ENCODE data around the gene UBQLN1. TPM values are rescaled to one million over a fixed set of nuclear protein-coding genes. Genes with fewer than 3 reads are reported as not detected.
"Not testable (repeated sequence)": the region's sequence is repeated elsewhere in the genome, so short reads cannot be mapped to it uniquely, and the experiment has no call there.

The UBQLN1 gene
- total RNA-seq, 2 donors from 2014 or later = 114 to 119 TPM

GRCh38 chr9:83744206-83744605, 36.4 kb upstream of the UBQLN1 start:
- no peaks in the 10 kb centered on the region for H3K4me1 Mint-ChIP-seq
- H3K9ac ChIP-seq (ENCODE audit: extremely low read depth, low read length, poor library complexity, severe bottlenecking) = no peak overlapping the region
- H3K27ac ChIP-seq (ENCODE audit: low read depth, low read length) = no peak overlapping the region
- H3K9me3 Mint-ChIP-seq = no peaks in the 10 kb centered on the region
- no peaks in the 10 kb centered on the region for H3K27me3 ChIP-seq (ENCODE audit: control insufficient read depth, insufficient read depth, low read length, poor library complexity, severe bottlenecking)
- no peak overlapping the region for H3K4me3 ChIP-seq (ENCODE audit: low read length)
- no peaks in the 10 kb centered on the region for H3K9me3 ChIP-seq (ENCODE audit: control insufficient read depth, low read length)
- no peak for TF ChIP-seq CTCF (conservative IDR thresholded peaks at IDR 0.05)
- H3K4me3 Mint-ChIP-seq = no peak overlapping the region
- peaks cover 5% of the 10 kb centered on the region for H3K36me3 ChIP-seq (ENCODE audit: control insufficient read depth, insufficient read depth, low read length)
- H3K4me1 ChIP-seq (ENCODE audit: control insufficient read depth, insufficient read depth, low read length) = no peaks in the 10 kb centered on the region
- peaks cover under 1% of the 10 kb centered on the region for H3K36me3 Mint-ChIP-seq (ENCODE audit: low read depth)
- no peak overlapping the region for H3K27ac Mint-ChIP-seq
- no peak for DNase-seq
- H3K27me3 Mint-ChIP-seq (ENCODE audit: insufficient read depth) = no peaks in the 10 kb centered on the region
- 67% methylated on average over 1 of the region's 1 CpG; no CpG with 5 or more reads in 1 of the 2 experiments for WGBS, 2 experiments (ENCODE audit: insufficient coverage in 1 of 2, insufficient read length in 1 of 2)

GRCh38 chr9:83733739-83734138, 26.0 kb upstream of the UBQLN1 start:
- H3K36me3 ChIP-seq (ENCODE audit: control insufficient read depth, insufficient read depth, low read length) = no peaks in the 10 kb centered on the region
- no peak overlapping the region for H3K27ac Mint-ChIP-seq
- no peaks in the 10 kb centered on the region for H3K4me1 ChIP-seq (ENCODE audit: control insufficient read depth, insufficient read depth, low read length)
- H3K9ac ChIP-seq (ENCODE audit: extremely low read depth, low read length, poor library complexity, severe bottlenecking) = no peak overlapping the region
- H3K27ac ChIP-seq (ENCODE audit: low read depth, low read length) = no peak overlapping the region
- H3K9me3 Mint-ChIP-seq = peaks cover 2% of the 10 kb centered on the region
- H3K4me3 ChIP-seq (ENCODE audit: low read length) = no peak overlapping the region
- 92 to 94% methylated on average over 3 to 4 of the region's 4 CpGs for WGBS, 2 experiments (ENCODE audit: insufficient coverage in 1 of 2, insufficient read length in 1 of 2)
- no peaks in the 10 kb centered on the region for H3K4me1 Mint-ChIP-seq
- H3K4me3 Mint-ChIP-seq = no peak overlapping the region
- DNase-seq = no peak
- H3K27me3 Mint-ChIP-seq (ENCODE audit: insufficient read depth) = no peaks in the 10 kb centered on the region
- TF ChIP-seq CTCF (conservative IDR thresholded peaks at IDR 0.05) = no peak
- H3K9me3 ChIP-seq (ENCODE audit: control insufficient read depth, low read length) = no peaks in the 10 kb centered on the region
- H3K36me3 Mint-ChIP-seq (ENCODE audit: low read depth) = no peaks in the 10 kb centered on the region
- no peaks in the 10 kb centered on the region for H3K27me3 ChIP-seq (ENCODE audit: control insufficient read depth, insufficient read depth, low read length, poor library complexity, severe bottlenecking)

- H3K9me3 Mint-ChIP-seq; H3K36me3 ChIP-seq (ENCODE audit: control insufficient read depth, insufficient read depth, low read length); H3K9me3 ChIP-seq (ENCODE audit: control insufficient read depth, low read length); H3K4me1 ChIP-seq (ENCODE audit: control insufficient read depth, insufficient read depth, low read length); H3K4me1 Mint-ChIP-seq; DNase-seq; H3K9ac ChIP-seq (ENCODE audit: extremely low read depth, low read length, poor library complexity, severe bottlenecking); H3K27ac Mint-ChIP-seq; H3K27me3 Mint-ChIP-seq (ENCODE audit: insufficient read depth); H3K4me3 Mint-ChIP-seq; H3K36me3 Mint-ChIP-seq (ENCODE audit: low read depth); H3K27me3 ChIP-seq (ENCODE audit: control insufficient read depth, insufficient read depth, low read length, poor library complexity, severe bottlenecking); H3K27ac ChIP-seq (ENCODE audit: low read depth, low read length); H3K4me3 ChIP-seq (ENCODE audit: low read length): not testable (repeated sequence)
- 98% methylated on average over 5 of the region's 22 CpGs; no CpG with 5 or more reads in 1 of the 2 experiments for WGBS, 2 experiments (ENCODE audit: insufficient coverage in 1 of 2, insufficient read length in 1 of 2)
These were observed 21.0 kb upstream of the UBQLN1 start for GRCh38 chr9:83728591-83729368.

- Histone ChIP-seq H3K27ac (ENCODE audit: low read depth, low read length) (no peak overlapping the region), H3K4me1 (ENCODE audit: control insufficient read depth, insufficient read depth, low read length) (no peaks in the 10 kb centered on the region), H3K36me3 (ENCODE audit: control insufficient read depth, insufficient read depth, low read length) (no peaks in the 10 kb centered on the region), H3K9ac (ENCODE audit: extremely low read depth, low read length, poor library complexity, severe bottlenecking) (no peak overlapping the region), H3K4me3 (ENCODE audit: low read length) (no peak overlapping the region), H3K27me3 (ENCODE audit: control insufficient read depth, insufficient read depth, low read length, poor library complexity, severe bottlenecking) (no peaks in the 10 kb centered on the region), H3K9me3 (ENCODE audit: control insufficient read depth, low read length) (peaks cover 7% of the 10 kb centered on the region)
- TF ChIP-seq CTCF (conservative IDR thresholded peaks at IDR 0.05) = no peak
- Mint-ChIP-seq H3K4me1 (no peaks in the 10 kb centered on the region), H3K9me3 (peaks cover 8% of the 10 kb centered on the region), H3K36me3 (ENCODE audit: low read depth) (no peaks in the 10 kb centered on the region), H3K27ac (no peak overlapping the region), H3K27me3 (ENCODE audit: insufficient read depth) (peaks cover 1% of the 10 kb centered on the region), H3K4me3 (no peak overlapping the region)
- DNase-seq = no peak
These were observed 16.7 kb upstream of the UBQLN1 start for GRCh38 chr9:83724436-83724835.

Measured in endodermal cell (in vitro differentiated cells).